Measurements from ENCODE around the gene IL17RA. TPM values are rescaled to one million over a fixed set of nuclear protein-coding genes. Genes with fewer than 3 reads are reported as not detected.
A peak's percentile ranks its signal among the peaks of the same experiment; 100 is the strongest.

IL17RA gene
- total and polyA plus RNA-seq, 2 experiments from 2014 or later, result 3.3 to 4.7 TPM

- TF ChIP-seq CTCF (IDR thresholded peaks at IDR 0.05; ENCODE audit: low read depth, low read length), result no peak
- no peak for DNase-seq (ENCODE audit: low read depth in 1 of 2, low spot score in 1 of 2)
- Histone ChIP-seq H3K27me3 (no peaks in the 10 kb centered on the region), H3K4me1 (ENCODE audit: low read depth) (peaks cover 4% of the 10 kb centered on the region), H3K27ac (peak overlapping the region; percentile 54), H3K36me3 (peaks cover 10% of the 10 kb centered on the region), H3K9me3 (ENCODE audit: low read depth) (no peaks in the 10 kb centered on the region), H3K4me3 (no peak overlapping the region)
These were observed 53.1 kb downstream of the IL17RA start for GRCh38 chr22:17137861-17138425.

- TF ChIP-seq CTCF (IDR thresholded peaks at IDR 0.05; ENCODE audit: low read depth, low read length), result no peak
- peak overlapping the region; percentile 54 for H3K27ac ChIP-seq
- H3K4me1 ChIP-seq (ENCODE audit: low read depth), result peaks cover 4% of the 10 kb centered on the region
- no peaks in the 10 kb centered on the region for H3K27me3 ChIP-seq
- H3K36me3 ChIP-seq, result peaks cover 14% of the 10 kb centered on the region
- H3K4me3 ChIP-seq, result no peak overlapping the region
- no peaks in the 10 kb centered on the region for H3K9me3 ChIP-seq (ENCODE audit: low read depth)
- peak in 1 of 2 donors; percentile 14 for DNase-seq (ENCODE audit: low read depth in 1 of 2, low spot score in 1 of 2)
These were observed 53.7 kb downstream of the IL17RA start for GRCh38 chr22:17138513-17138912.

GRCh38 chr22:17140022-17140421 lies 55.2 kb downstream of the IL17RA start:
- H3K9me3 ChIP-seq (ENCODE audit: low read depth), result no peaks in the 10 kb centered on the region
- no peak for TF ChIP-seq CTCF (IDR thresholded peaks at IDR 0.05; ENCODE audit: low read depth, low read length)
- H3K36me3 ChIP-seq, result peaks cover 17% of the 10 kb centered on the region
- no peaks in the 10 kb centered on the region for H3K27me3 ChIP-seq
- no peak overlapping the region for H3K4me3 ChIP-seq
- H3K27ac ChIP-seq, result peak overlapping the region; percentile 72
- peak in 1 of 2 donors; percentile 45 for DNase-seq (ENCODE audit: low read depth in 1 of 2, low spot score in 1 of 2)
- peaks cover 4% of the 10 kb centered on the region for H3K4me1 ChIP-seq (ENCODE audit: low read depth)

GRCh38 chr22:17140826-17141766 lies 56.3 kb downstream of the IL17RA start:
- TF ChIP-seq CTCF (IDR thresholded peaks at IDR 0.05; ENCODE audit: low read depth, low read length), result no peak
- no peak overlapping the region for H3K4me3 ChIP-seq
- peaks cover 17% of the 10 kb centered on the region for H3K36me3 ChIP-seq
- peak overlapping the region; percentile 72 for H3K27ac ChIP-seq
- no peaks in the 10 kb centered on the region for H3K27me3 ChIP-seq
- DNase-seq (ENCODE audit: low read depth in 1 of 2, low spot score in 1 of 2), result no peak
- peaks cover 4% of the 10 kb centered on the region for H3K4me1 ChIP-seq (ENCODE audit: low read depth)
- no peaks in the 10 kb centered on the region for H3K9me3 ChIP-seq (ENCODE audit: low read depth)

GRCh38 chr22:17143101-17143500 lies 58.3 kb downstream of the IL17RA start:
- H3K27ac ChIP-seq, result no peak overlapping the region
- peaks cover 4% of the 10 kb centered on the region for H3K4me1 ChIP-seq (ENCODE audit: low read depth)
- no peaks in the 10 kb centered on the region for H3K27me3 ChIP-seq
- peaks cover 13% of the 10 kb centered on the region for H3K36me3 ChIP-seq
- no peak for DNase-seq (ENCODE audit: low read depth in 1 of 2, low spot score in 1 of 2)
- no peak overlapping the region for H3K4me3 ChIP-seq
- no peak for TF ChIP-seq CTCF (IDR thresholded peaks at IDR 0.05; ENCODE audit: low read depth, low read length)
- no peaks in the 10 kb centered on the region for H3K9me3 ChIP-seq (ENCODE audit: low read depth)
